Hematopoietic multipotent progenitor cell treated with erythropoietin and hydrocortisone succinate and interleukin-3 and kit ligand, for 15 days (in vitro differentiated cells): ENCODE data around the gene PSAPL1.

Experiments used
- DNase-seq: peaks from one replicate; pipeline ENCODE4 v3.0.0-alpha.2; 2015; ENCODE audit warnings: low spot score

Gene PSAPL1

GRCh38 chr4:7381890-7382633, 52.7 kb downstream of the PSAPL1 start:
- DNase-seq, result no peak

- no peak for DNase-seq
These were observed 53.4 kb downstream of the PSAPL1 start for GRCh38 chr4:7381221-7381889.
